ENCODE results near the gene ZNF787.

- TF ChIP-seq EHMT2 (IDR thresholded peaks at IDR 0.05; ENCODE audit: borderline replicate concordance, low read depth, low read length), result no peak
- no peak for TF ChIP-seq POLR2A (IDR thresholded peaks at IDR 0.05; ENCODE audit: insufficient read depth in 1 of 2, low read depth in 2 of 2, low read length in 2 of 2)
- TF ChIP-seq CTCF (CRISPR knock-in tag; IDR thresholded peaks at IDR 0.05), result no peak
- no peak for TF ChIP-seq ZC3H13 (CRISPR knock-in tag; IDR thresholded peaks at IDR 0.05)
- no peak for TF ChIP-seq SMC3 (IDR thresholded peaks at IDR 0.05; ENCODE audit: low read length)
- no peak for TF ChIP-seq ZHX1 (CRISPR knock-in tag; IDR thresholded peaks at IDR 0.05; ENCODE audit: low read depth)
- TF ChIP-seq MXD1 (CRISPR knock-in tag; IDR thresholded peaks at IDR 0.05), result no peak
- TF ChIP-seq GABPA (IDR thresholded peaks at IDR 0.05; ENCODE audit: low read depth, low read length), result no peak
- no peak for TF ChIP-seq GABPA (CRISPR knock-in tag; IDR thresholded peaks at IDR 0.05; ENCODE audit: low read depth)
- TF ChIP-seq TAF1 (CRISPR knock-in tag; IDR thresholded peaks at IDR 0.05), result no peak
Observed at GRCh38 chr19:56138069-56138468, 17.0 kb upstream of the ZNF787 start.

Data from HepG2 (cell line).